HepG2 (cell line): ENCODE measurements around the gene RASSF4. TPM values are rescaled to one million over a fixed set of nuclear protein-coding genes. Genes with fewer than 3 reads are reported as not detected.

Experiments
- FOXO1 ChIP-seq: sonication (generic); formaldehyde crosslinking; IDR thresholded peaks from 2 replicates; pipeline ENCODE4 v1.4.0; 2020; ENCODE audit warnings: missing genetic modification reagents
- HDAC2 ChIP-seq: sonication (generic); formaldehyde crosslinking; IDR thresholded peaks from 2 replicates; pipeline ENCODE4 v1.4.0; 2020; ENCODE audit warnings: missing genetic modification reagents
- KLF16 ChIP-seq, 2 experiments: sonication (generic) in 1 of 2; formaldehyde crosslinking in 1 of 2; IDR thresholded peaks; 2 replicates each; pipeline versions ENCODE4 v1.6.1 to v1.8.0; 2016 to 2023; ENCODE audit warnings: missing genetic modification reagents in 2 of 2, missing compliant biosample characterization in 1 of 2
- RAD21 ChIP-seq: fragments of 450-650 bp; formaldehyde crosslinking; IDR thresholded peaks from 2 replicates; pipeline ENCODE4 v1.5.0; 2020; ENCODE audit warnings: mild to moderate bottlenecking
- SALL2 ChIP-seq: sonication (generic); formaldehyde crosslinking; IDR thresholded peaks from 2 replicates; pipeline ENCODE4 v1.8.1; 2023; ENCODE audit warnings: mild to moderate bottlenecking, missing genetic modification reagents, inconsistent platforms
- SMAD9 ChIP-seq: sonication (generic); formaldehyde crosslinking; IDR thresholded peaks from 2 replicates; pipeline ENCODE4 v1.5.1; 2020; ENCODE audit warnings: mild to moderate bottlenecking, missing genetic modification reagents
- TCF12 ChIP-seq, 2 experiments: fragments of 450-650 bp in 1 of 2; sonication (generic) in 1 of 2; formaldehyde crosslinking in 1 of 2; IDR thresholded peaks; 2 replicates each; pipeline versions ENCODE4 v1.6.1 to v1.8.0; 2017 to 2022; ENCODE audit warnings: antibody characterized with exemption in 1 of 2, mild to moderate bottlenecking in 1 of 2, missing genetic modification reagents in 1 of 2, moderate library complexity in 1 of 2
- UBTF ChIP-seq: sonication (generic); formaldehyde crosslinking; IDR thresholded peaks from 2 replicates; pipeline ENCODE4 v1.4.0; 2020; ENCODE audit warnings: mild to moderate bottlenecking, missing genetic modification reagents
- YEATS4 ChIP-seq: sonication (generic); formaldehyde crosslinking; IDR thresholded peaks from 2 replicates; pipeline ENCODE4 v1.4.0; 2020; ENCODE audit warnings: missing genetic modification reagents, borderline replicate concordance
- ZC3H13 ChIP-seq: sonication (generic); formaldehyde crosslinking; IDR thresholded peaks from 2 replicates; pipeline ENCODE4 v1.8.1; 2023; ENCODE audit warnings: mild to moderate bottlenecking, missing genetic modification reagents, moderate library complexity
- ZGPAT ChIP-seq: IDR thresholded peaks from 2 replicates; pipeline ENCODE4 v1.6.1; 2016; ENCODE audit warnings: mild to moderate bottlenecking
- ZNF280D ChIP-seq: sonication (generic); formaldehyde crosslinking; IDR thresholded peaks from 2 replicates; pipeline ENCODE4 v1.5.1; 2020; ENCODE audit warnings: mild to moderate bottlenecking, missing genetic modification reagents
- ZNF563 ChIP-seq: sonication (generic); formaldehyde crosslinking; IDR thresholded peaks from 2 replicates; pipeline ENCODE4 v1.8.0; 2022; ENCODE audit warnings: mild to moderate bottlenecking, moderate library complexity, missing genetic modification reagents
- ZNF567 ChIP-seq: sonication (generic); formaldehyde crosslinking; IDR thresholded peaks from 2 replicates; pipeline ENCODE4 v1.8.1; 2023; ENCODE audit warnings: mild to moderate bottlenecking, missing genetic modification reagents, borderline replicate concordance
- ZNF607 ChIP-seq: sonication (generic); formaldehyde crosslinking; IDR thresholded peaks from 2 replicates; pipeline ENCODE4 v1.5.1; 2020; ENCODE audit warnings: missing genetic modification reagents, mild to moderate bottlenecking, borderline replicate concordance
- ZNF710 ChIP-seq: sonication (generic); formaldehyde crosslinking; IDR thresholded peaks from 2 replicates; pipeline ENCODE4 v1.5.0; 2020; ENCODE audit warnings: mild to moderate bottlenecking, missing genetic modification reagents, borderline replicate concordance
- polyA plus RNA-seq, 8 experiments: library from polyadenylated mRNA; depleted of rRNA in 3 of 8; stranded (reverse) in 7 of 8; unstranded in 1 of 8; fragments of >200 nt; fragmentation: Illumina TruSeq in 4 of 8; extraction: Trizol in 4 of 8; gene quantifications; 2 replicates each; pipeline versions ENCODE4 v1.2.1 to v1.2.3, GENCODE V29; 2011 to 2016; ENCODE audit warnings: low read depth in 4 of 8, missing spikeins in 1 of 8, mixed read lengths in 1 of 8; ENCODE audit not compliant: insufficient read depth in 1 of 8
- total RNA-seq, 5 experiments: library from RNA; depleted of rRNA; stranded (reverse); fragments of >200 nt; fragmentation: Illumina TruSeq; extraction: Trizol; gene quantifications; 2 replicates each; pipeline ENCODE4 v1.2.3, GENCODE V29; 2016; ENCODE audit warnings: low read depth in 1 of 5

Gene RASSF4
- total and polyA plus RNA-seq, 2 of the 13 experiments (the other 11 are each of a cell fraction or from before 2014, with no cell fraction given), result 34.0 to 51.7 TPM

- TF ChIP-seq RAD21, result peak; percentile 99
- no peak for TF ChIP-seq YEATS4
- TF ChIP-seq ZC3H13, result no peak
- TF ChIP-seq ZGPAT (CRISPR knock-in tag), result peak; percentile 51; the same call in 1 of the 2 replicates
- TF ChIP-seq ZNF563 (CRISPR knock-in tag), result no peak
- peak; percentile 64 for TF ChIP-seq UBTF (CRISPR knock-in tag)
- TF ChIP-seq KLF16 (CRISPR knock-in tag; IDR thresholded peaks at IDR 0.05), result 0 out of 4 replicates have a peak, but pooled peaks of 1 of the 2 experiments have one; percentile 41
- peak; percentile 62; the same call in 1 of the 2 replicates for TF ChIP-seq ZNF607 (CRISPR knock-in tag)
- no peak for TF ChIP-seq SMAD9 (CRISPR knock-in tag)
- 0 out of 2 replicates have a peak, but pooled peaks have one; percentile 35 for TF ChIP-seq ZNF280D
- TF ChIP-seq TCF12 (IDR thresholded peaks at IDR 0.05), result no peak
- TF ChIP-seq TCF12 (CRISPR knock-in tag; IDR thresholded peaks at IDR 0.05), result no peak
- 0 out of 2 replicates have a peak, but pooled peaks have one; percentile 28 for TF ChIP-seq HDAC2
- 0 out of 2 replicates have a peak, but pooled peaks have one; percentile 36 for TF ChIP-seq ZNF710 (CRISPR knock-in tag)
- TF ChIP-seq SALL2 (CRISPR knock-in tag), result 0 out of 2 replicates have a peak, but pooled peaks have one; percentile 70
- TF ChIP-seq ZNF567 (CRISPR knock-in tag), result peak; percentile 93; the same call in 1 of the 2 replicates
- TF ChIP-seq FOXO1, result peak; percentile 49
Observed at GRCh38 chr10:44932517-44933450, 26.8 kb upstream of the RASSF4 start (continued).
